Suppressor macrophage treated with lipopolysaccharide for 4 hours (primary cell): ENCODE measurements around the gene C1QB.

Experiments
- DNase-seq: peaks from one replicate; pipeline ENCODE4 v3.0.0-alpha.2; 2020

Gene C1QB

DNA sequence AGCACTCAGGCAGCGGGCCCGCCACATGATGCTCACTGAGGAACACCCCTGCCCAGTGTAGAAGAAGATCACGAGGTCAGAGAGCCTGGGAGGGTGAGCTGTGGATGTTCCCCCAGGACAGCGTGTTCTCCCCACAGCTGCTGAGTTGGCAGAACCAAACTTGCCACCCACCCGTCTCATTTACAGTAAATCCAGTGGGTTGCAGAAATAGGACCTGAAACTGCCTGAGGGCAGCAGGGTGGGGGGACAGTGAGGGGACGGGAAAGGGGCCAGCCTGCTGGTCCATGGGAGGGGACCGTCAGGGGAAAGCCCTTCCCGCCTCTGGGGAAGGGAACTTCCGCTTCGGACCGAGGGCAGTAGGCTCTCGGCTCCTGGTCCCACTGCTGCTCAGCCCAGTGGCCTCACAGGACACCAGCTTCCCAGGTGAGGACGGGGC is at the start of gene C1QB:
TSS of gene C1QB (plus strand) at position 356 of the 436 bp plus-strand sequence. CDS start 6,227 bp downstream, outside the sequence.
- DNase-seq = peak; percentile 65

DNA sequence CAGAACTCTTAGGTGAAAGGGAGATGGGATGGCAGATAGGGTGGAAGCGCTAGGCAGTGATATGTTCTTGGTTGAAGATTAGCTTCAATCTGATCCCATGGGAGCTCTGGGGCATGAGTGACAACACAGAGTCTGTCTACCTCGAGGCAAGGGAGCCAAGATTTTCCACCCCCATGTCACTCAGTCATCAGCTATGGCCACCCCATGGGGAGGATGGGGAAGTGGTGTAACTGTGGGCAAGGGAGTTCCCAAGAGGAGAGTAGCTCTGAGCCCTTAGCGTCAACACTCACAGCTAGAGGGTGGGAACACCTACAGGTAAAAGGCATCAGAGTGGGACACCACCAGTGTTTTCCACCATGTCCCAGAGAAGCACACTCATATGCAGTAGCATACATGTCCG is 46.9 kb upstream of the C1QB start:
- DNase-seq = peak; percentile 12

DNA sequence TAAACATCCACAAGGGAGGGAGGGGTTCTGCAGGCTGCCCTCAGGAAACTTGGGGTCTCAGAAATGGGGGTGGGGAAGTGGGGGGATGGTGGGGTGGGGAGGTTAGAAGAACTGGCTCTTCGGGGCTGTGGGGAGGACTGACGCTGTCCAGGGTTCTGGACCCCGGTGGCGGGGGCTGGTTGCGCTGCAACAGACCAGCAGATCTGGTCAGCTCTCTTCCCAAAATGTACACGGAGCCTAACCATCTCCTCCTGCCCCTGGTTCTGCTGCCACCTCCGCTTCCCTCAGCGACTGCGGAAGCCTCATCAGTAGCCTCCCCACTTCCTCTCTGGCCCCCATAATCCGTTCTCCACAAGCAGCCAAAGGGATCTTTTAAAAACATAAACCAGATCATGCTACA is 45.9 kb upstream of the C1QB start:
- DNase-seq = no peak

DNA sequence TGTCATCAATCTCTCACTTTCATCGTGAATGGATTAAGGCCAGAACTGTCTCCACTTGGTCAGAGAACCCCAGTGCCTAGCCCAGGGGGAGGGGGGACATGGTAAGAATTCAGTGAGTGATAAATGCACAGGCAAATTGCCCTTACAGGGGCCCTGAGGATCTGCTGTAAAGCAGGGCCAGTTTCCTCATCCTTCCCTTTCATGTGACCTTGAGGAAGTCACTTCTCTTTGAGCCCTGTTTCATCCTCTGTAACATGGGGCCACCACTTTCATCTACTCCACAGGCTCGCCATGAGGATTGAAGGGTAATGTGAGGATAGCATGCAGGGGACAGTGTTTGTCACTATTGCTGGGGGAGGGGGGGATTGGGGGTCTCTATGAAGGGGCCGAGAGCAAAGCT is 44.7 kb upstream of the C1QB start:
- no peak for DNase-seq

DNA sequence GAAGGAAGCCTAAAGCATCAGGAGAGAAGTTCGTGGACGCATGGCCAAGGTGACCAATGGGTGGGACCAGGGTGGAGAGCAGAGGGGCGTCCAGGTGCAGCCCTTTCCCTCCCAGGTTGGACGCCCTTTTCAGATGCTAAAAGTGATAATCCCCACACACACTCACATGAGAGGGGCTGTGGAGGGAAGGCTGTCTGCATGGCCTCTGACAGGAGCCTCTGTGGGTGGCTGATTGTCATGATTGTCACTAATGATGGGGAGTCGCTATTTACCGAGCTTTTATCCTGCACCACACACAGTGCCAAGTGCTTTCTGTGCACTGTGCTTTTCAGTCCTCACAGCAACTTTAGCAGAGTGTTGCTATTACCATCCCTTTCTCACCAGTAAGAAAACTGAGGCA is 43.7 kb upstream of the C1QB start:
- DNase-seq = no peak

GRCh38 chr1:22611530-22611947 is 41.5 kb upstream of the C1QB start:
- peak; percentile 20 for DNase-seq

DNA sequence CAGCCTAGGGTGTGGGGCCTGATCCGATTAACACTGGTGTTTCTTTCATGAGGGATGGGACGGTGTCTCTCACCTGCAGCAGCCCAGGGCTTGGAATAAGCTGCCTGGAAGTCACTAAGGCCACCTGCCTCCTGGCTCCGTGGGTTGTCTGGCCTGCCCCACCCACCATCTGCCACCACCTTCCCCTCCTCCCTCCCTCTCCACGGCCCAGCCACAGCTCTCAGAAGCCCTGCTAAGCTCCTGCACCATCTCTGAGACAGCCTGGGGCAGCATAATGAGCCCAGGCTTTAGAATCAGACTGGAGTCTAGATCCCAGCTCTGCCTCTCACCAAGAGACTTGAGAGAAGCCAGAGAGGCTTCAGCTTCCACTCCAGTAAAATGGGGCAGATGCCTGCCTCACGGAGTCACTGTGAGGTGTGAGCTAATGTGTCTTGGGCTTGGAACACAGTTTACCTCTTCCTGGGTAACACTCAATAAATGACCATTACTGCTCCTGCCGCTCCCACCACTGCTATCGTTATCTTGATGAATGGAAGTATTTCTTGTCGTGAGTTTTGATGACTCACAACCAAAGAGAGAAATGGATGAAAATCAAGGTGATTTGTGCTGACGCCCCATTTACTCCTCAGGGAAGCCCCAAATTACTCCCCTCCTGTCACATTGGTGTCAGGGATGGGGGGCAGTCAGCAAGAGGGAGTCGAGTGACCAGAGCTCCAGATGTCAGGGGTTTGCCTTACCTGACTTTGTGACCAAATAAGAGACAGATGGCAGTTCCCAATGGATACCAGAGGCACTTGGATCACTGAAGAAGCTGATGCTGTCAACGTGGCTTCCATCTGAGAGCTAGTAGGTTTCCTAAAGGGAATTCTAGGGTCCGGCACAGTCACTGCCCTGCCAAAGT is 40.1 kb upstream of the C1QB start:
- DNase-seq = no peak

DNA sequence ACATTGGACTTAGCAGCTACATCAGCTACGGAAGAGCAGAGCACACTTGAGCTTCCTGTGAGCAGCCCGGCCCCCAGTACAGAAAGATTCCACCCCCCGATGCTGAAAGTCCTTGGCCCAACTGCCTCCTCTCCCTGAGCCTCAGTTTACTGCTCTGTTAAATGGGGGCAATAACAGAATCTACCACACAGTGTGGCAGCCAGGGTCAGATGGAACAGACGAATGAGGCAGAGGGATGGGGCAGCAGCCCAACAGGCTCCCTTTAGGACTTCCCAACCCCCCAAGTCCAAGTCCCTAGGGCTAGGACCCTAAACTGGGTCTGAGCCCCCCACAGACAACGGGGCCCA is 39.5 kb upstream of the C1QB start:
- DNase-seq = no peak

DNA sequence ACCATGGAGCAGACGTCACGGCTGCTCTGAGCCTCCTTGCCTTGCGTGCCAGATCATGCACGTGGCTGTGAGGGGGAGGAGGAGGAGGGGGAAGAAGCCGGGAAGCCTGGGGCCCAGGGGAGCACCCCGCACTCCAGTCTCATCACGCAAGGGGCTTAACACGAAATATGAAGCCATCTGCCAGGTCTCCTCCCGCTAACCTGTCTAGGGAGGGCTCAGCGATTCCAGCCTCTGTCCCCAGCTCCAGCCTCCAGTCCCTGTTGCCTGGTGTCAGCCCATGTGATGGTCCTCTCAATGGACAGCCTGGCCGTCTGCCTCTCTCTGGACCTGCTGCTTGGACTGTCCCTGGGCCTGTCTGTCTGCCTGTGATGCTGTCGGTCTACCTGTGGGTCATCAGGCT is 39.1 kb upstream of the C1QB start:
- no peak for DNase-seq

GRCh38 chr1:22615886-22616285 is 37.1 kb upstream of the C1QB start:
- peak; percentile 37 for DNase-seq

- no peak for DNase-seq
Observed at GRCh38 chr1:22616571-22616970, 36.5 kb upstream of the C1QB start.

DNA sequence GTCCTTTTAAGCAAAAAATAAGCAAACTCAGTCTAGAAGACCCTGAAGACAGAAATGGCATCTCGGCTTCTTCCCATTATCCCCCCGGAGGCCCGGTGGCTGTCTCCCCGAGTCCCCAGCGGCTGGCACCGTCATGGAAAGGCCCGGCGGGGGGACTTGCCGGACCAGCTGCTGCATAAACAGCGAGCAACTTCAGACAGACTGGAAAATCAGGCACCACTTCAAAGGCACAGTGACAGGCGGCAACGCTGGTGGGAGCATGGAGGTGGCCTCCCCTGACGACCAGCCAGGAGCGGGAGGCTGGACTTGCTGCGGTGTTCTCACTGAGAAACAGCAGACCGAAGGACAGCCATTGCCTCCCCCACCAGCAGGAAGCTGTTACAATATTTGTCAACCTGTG is 35.0 kb upstream of the C1QB start:
- no peak for DNase-seq

GRCh38 chr1:22619252-22619651 is 33.8 kb upstream of the C1QB start:
- DNase-seq = peak; percentile 19

GRCh38 chr1:22619798-22620197 is 33.2 kb upstream of the C1QB start:
- no peak for DNase-seq

GRCh38 chr1:22621761-22622160 is 31.3 kb upstream of the C1QB start:
- no peak for DNase-seq

GRCh38 chr1:22625262-22625925 is 27.6 kb upstream of the C1QB start:
- no peak for DNase-seq

- no peak for DNase-seq
Observed at GRCh38 chr1:22626237-22627157, 26.5 kb upstream of the C1QB start.

DNA sequence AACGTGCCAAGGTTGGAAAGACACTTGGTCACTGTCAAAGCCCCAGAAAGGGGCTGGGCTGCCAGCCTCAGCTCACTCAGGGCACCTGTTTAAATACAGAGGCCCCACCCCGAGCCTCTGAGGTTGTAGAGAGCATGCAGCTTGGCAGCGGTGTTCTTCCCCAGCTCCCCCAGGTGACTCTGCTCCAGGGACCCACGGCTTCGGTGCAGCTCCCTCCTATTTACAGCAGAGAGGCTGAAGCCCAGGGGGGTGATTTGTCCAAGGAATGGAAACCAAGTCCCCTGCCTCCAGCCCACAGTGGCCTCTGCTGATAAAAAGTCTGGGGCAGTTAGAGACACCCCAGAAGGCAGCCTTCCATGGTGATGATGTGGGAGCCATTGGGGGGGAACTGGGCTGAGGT is 25.7 kb upstream of the C1QB start:
- DNase-seq = no peak

- DNase-seq = no peak
Observed at GRCh38 chr1:22628698-22629444, 24.2 kb upstream of the C1QB start.

GRCh38 chr1:22629886-22630285 is 23.1 kb upstream of the C1QB start:
- no peak for DNase-seq

GRCh38 chr1:22633697-22634463 is 19.2 kb upstream of the C1QB start:
- no peak for DNase-seq

DNA sequence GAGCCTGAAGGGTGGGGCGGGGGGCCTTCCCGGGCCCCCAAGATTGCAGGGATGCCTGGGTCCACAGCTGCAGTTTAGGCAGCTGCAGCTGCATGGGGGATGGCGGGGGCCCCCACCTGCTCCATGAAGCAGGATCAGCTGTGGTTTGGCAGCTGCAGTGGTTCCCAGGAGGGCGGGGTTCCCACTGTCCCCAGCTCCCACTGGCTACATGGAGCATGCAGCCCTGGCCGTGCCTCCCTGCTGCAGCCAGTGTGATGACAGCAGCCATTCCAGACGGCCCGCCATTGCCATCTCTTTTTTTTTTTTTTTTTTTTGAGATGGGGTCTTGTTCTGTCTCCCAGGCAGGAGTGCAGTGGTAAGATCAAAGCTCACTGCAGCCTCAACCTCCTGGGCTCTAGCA is 17.6 kb upstream of the C1QB start:
- DNase-seq = no peak
